GM12878 (cell line): ENCODE measurements around the gene KRTAP5-3.

Experiments used
- E2F8 ChIP-seq: fragments of 450-650 bp; IDR thresholded peaks from 2 replicates; pipeline ENCODE4 v1.6.1; 2018; ENCODE audit warnings: mild to moderate bottlenecking, low read depth, moderate library complexity; ENCODE audit not compliant: partially characterized antibody
- GABPA ChIP-seq: IDR thresholded peaks from 2 replicates; pipeline ENCODE4 v1.6.1; 2014; ENCODE audit warnings: antibody characterized with exemption, low read depth, mild to moderate bottlenecking, inconsistent platforms
- NRF1 ChIP-seq: conservative IDR thresholded peaks from 2 replicates; pipeline ENCODE4 v1.6.1; 2011; ENCODE audit warnings: mild to moderate bottlenecking, low read depth, low read length, improper control_type of control experiment
- RAD21 ChIP-seq: IDR thresholded peaks from 2 replicates; pipeline ENCODE4 v1.6.1; 2011; ENCODE audit warnings: mild to moderate bottlenecking, low read depth, low read length, moderate library complexity; ENCODE audit not compliant: insufficient read depth
- SIN3A ChIP-seq: IDR thresholded peaks from 2 replicates; pipeline ENCODE4 v1.6.1; 2012; ENCODE audit warnings: low read depth, low read length, improper control_type of control experiment
- SREBF2 ChIP-seq: IDR thresholded peaks from 2 replicates; pipeline ENCODE4 v1.6.1; 2012; ENCODE audit warnings: mild to moderate bottlenecking, low read length
- STAT3 ChIP-seq: IDR thresholded peaks from 2 replicates; pipeline ENCODE4 v1.6.1; 2011; ENCODE audit warnings: low read depth, low read length, improper control_type of control experiment
- YY1 ChIP-seq: IDR thresholded peaks from 2 replicates; pipeline ENCODE4 v1.6.1; 2011; ENCODE audit warnings: low read depth, mild to moderate bottlenecking, low read length
- ZBTB33 ChIP-seq: fragments of 450-650 bp; IDR thresholded peaks from 2 replicates; pipeline ENCODE4 v1.6.1; 2017; ENCODE audit warnings: mild to moderate bottlenecking
- ZNF384 ChIP-seq: IDR thresholded peaks from 2 replicates; pipeline ENCODE4 v1.6.1; 2012; ENCODE audit warnings: low read depth, mild to moderate bottlenecking, low read length, improper control_type of control experiment, borderline replicate concordance

GRCh38 chr11:1559111-1559951, 48.9 kb downstream of the KRTAP5-3 start:
- TF ChIP-seq E2F8 (no peak), SIN3A (no peak), STAT3 (no peak), ZBTB33 (no peak), ZNF384 (no peak), GABPA (no peak), NRF1 (no peak), YY1 (no peak), RAD21 (no peak), SREBF2 (no peak)
